GM23338 (cell line): ENCODE results near the gene FILIP1L. TPM values are rescaled to one million over a fixed set of nuclear protein-coding genes. Genes with fewer than 3 reads are reported as not detected.

ENCODE experiments used
- ATAC-seq: fragments of 200-7000 bp; cut with Tn5 transposase; 3 replicates; pipeline ENCODE4 v1.9.1; 2020
- DNase-seq: peaks from one replicate; pipeline ENCODE4 v3.0.0-alpha.2; 2015; ENCODE audit warnings: low spot score
- H2AFZ ChIP-seq: fragments of 200-600 bp; sonication (generic); 2 replicates; pipeline ENCODE4 v1.8.0; 2016; ENCODE audit warnings: antibody characterized with exemption, mild to moderate bottlenecking, moderate library complexity
- H3F3A ChIP-seq: fragments of 200-600 bp; sonication (generic); replicated peaks from 2 replicates; pipeline ENCODE4 v1.8.0; 2017; ENCODE audit warnings: antibody characterized with exemption, mixed run types, low read depth
- H3K27ac ChIP-seq: fragments of 200-600 bp; sonication (generic); 2 replicates; pipeline ENCODE4 v1.6.1; 2016; ENCODE audit warnings: low read depth
- H3K27me3 ChIP-seq: fragments of 200-600 bp; sonication (generic); 2 replicates; pipeline ENCODE4 v1.8.0; 2016; ENCODE audit warnings: mild to moderate bottlenecking, mixed run types, moderate library complexity; ENCODE audit not compliant: insufficient read depth
- H3K36me3 ChIP-seq: fragments of 200-600 bp; sonication (generic); 2 replicates; pipeline ENCODE4 v1.8.0; 2016; ENCODE audit warnings: mild to moderate bottlenecking; ENCODE audit not compliant: insufficient read depth
- H3K4me1 ChIP-seq: fragments of 200-600 bp; sonication (generic); 2 replicates; pipeline ENCODE4 v1.8.0; 2016; ENCODE audit warnings: mild to moderate bottlenecking, moderate library complexity; ENCODE audit not compliant: insufficient read depth
- H3K4me2 ChIP-seq: fragments of 200-600 bp; sonication (generic); 2 replicates; pipeline ENCODE4 v1.7.1; 2017; ENCODE audit warnings: mixed run types
- H3K4me3 ChIP-seq: fragments of 200-600 bp; sonication (generic); 2 replicates; pipeline ENCODE4 v1.6.1; 2016; ENCODE audit warnings: mixed run types
- H3K79me2 ChIP-seq: fragments of 200-600 bp; sonication (generic); replicated peaks from 2 replicates; pipeline ENCODE4 v1.8.0; 2017; ENCODE audit warnings: mild to moderate bottlenecking; ENCODE audit not compliant: insufficient read depth
- H3K9me2 ChIP-seq: fragments of 200-600 bp; sonication (generic); 2 replicates; pipeline ENCODE4 v1.8.0; 2017; ENCODE audit not compliant: insufficient read depth
- H4K20me1 ChIP-seq: fragments of 200-600 bp; sonication (generic); replicated peaks from 2 replicates; pipeline ENCODE4 v1.8.0; 2017; ENCODE audit warnings: mild to moderate bottlenecking; ENCODE audit not compliant: insufficient read depth
- H3K27ac Mint-ChIP-seq: 2 replicates; pipeline ENCODE4 v1.8.0; 2020; ENCODE audit warnings: inconsistent platforms, mild to moderate bottlenecking, moderate library complexity, mixed read lengths
- H3K27me3 Mint-ChIP-seq: 3 replicates; pipeline ENCODE4 v1.8.0; 2022; ENCODE audit warnings: low read depth, mild to moderate bottlenecking, moderate library complexity, mixed read lengths, inconsistent platforms; ENCODE audit not compliant: insufficient read depth, poor library complexity
- H3K36me3 Mint-ChIP-seq: 3 replicates; pipeline ENCODE4 v1.8.0; 2021; ENCODE audit warnings: low read depth, mild to moderate bottlenecking, inconsistent platforms, moderate library complexity, mixed read lengths
- H3K4me1 Mint-ChIP-seq: 3 replicates; pipeline ENCODE4 v1.8.0; 2020; ENCODE audit warnings: mild to moderate bottlenecking, inconsistent platforms, mixed read lengths
- H3K4me3 Mint-ChIP-seq: 3 replicates; pipeline ENCODE4 v1.8.0; 2021; ENCODE audit warnings: moderate library complexity, mild to moderate bottlenecking, inconsistent platforms, mixed read lengths
- H3K9me3 Mint-ChIP-seq: 3 replicates; pipeline ENCODE4 v1.8.0; 2020; ENCODE audit warnings: moderate library complexity, mild to moderate bottlenecking, inconsistent platforms, mixed read lengths
- CREB1 ChIP-seq: fragments of 250-450 bp; sonication (Bioruptor Pico); IDR thresholded peaks from 2 replicates; pipeline ENCODE4 v1.5.0; 2020; ENCODE audit warnings: low read depth, mild to moderate bottlenecking, moderate library complexity
- EZH2phosphoT487 ChIP-seq: fragments of 200-600 bp; sonication (generic); IDR thresholded peaks from one replicate; pipeline ENCODE4 v1.8.1; 2018; ENCODE audit warnings: antibody characterized with exemption; ENCODE audit not compliant: unreplicated experiment
- JUNB ChIP-seq: IDR thresholded peaks from one replicate; pipeline ENCODE4 v1.6.1; 2016; ENCODE audit warnings: antibody characterized with exemption; ENCODE audit not compliant: unreplicated experiment
- STAT1 ChIP-seq: IDR thresholded peaks from one replicate; pipeline ENCODE4 v1.6.1; 2016; ENCODE audit warnings: antibody characterized with exemption; ENCODE audit not compliant: unreplicated experiment
- ZNF114 ChIP-seq: fragments of 250-450 bp; sonication (Bioruptor Pico); IDR thresholded peaks from 2 replicates; pipeline ENCODE4 v1.5.0; 2020; ENCODE audit warnings: mild to moderate bottlenecking, moderate library complexity
- polyA plus RNA-seq: library from polyadenylated mRNA; unstranded; fragments of >200 nt; fragmentation: Nextera tagmentation; extraction: Ambion mirVana; gene quantifications from 2 replicates; pipeline ENCODE4 v1.2.1, GENCODE V29; 2016
- total RNA-seq: library from RNA; depleted of rRNA; stranded (reverse); fragments of >200 nt; shearing (Covaris generic); gene quantifications from 2 replicates; pipeline ENCODE4 v1.2.3, GENCODE V29; 2014
- TF ChIP-seq, protein P1 (sequence below): IDR thresholded peaks from 2 replicates; pipeline ENCODE4 v1.6.1; 2016; ENCODE audit warnings: antibody characterized with exemption
- TF ChIP-seq, protein P2 (sequence below): IDR thresholded peaks from one replicate; pipeline ENCODE4 v1.6.1; 2018; ENCODE audit warnings: antibody characterized with exemption; ENCODE audit not compliant: unreplicated experiment
- TF ChIP-seq, protein P3 (sequence below), 2 experiments: fragments of 200-600 bp in 1 of 2; sonication (generic) in 1 of 2; conservative IDR thresholded peaks; 2 replicates each; pipeline versions ENCODE4 v1.5.1 to v1.6.1; 2016 to 2017; ENCODE audit warnings: antibody characterized with exemption in 2 of 2, low read depth in 2 of 2, mild to moderate bottlenecking in 2 of 2, moderate library complexity in 1 of 2
- TF ChIP-seq, protein P4 (sequence below): fragments of 250-450 bp; sonication (Bioruptor Pico); IDR thresholded peaks from 2 replicates; pipeline ENCODE4 v1.5.0; 2020; ENCODE audit warnings: mild to moderate bottlenecking, moderate library complexity

Gene FILIP1L
- total and polyA plus RNA-seq, 2 experiments from 2014 or later = 1.6 TPM; not detected in 1

DNA sequence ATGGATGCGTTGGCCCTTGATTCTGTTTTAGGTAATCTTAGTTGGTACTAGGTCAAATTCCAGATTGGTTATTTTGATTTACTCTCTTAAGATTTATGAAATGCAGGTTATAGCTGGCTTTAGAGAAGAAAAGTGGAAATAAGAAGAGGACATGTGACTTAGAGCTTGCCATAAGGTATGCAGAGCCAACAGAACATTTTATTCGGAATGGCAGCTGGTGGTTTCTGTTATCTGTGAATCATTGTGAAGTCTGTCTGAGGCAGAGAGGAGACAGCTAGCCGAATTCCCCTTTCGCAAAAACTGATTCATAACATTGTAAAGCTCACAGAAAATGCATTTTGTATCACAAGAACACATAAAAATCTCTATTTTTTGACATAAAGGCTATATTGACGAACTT, 82.1 kb downstream of the FILIP1L start:
- DNase-seq (no peak), ATAC-seq (no peak; the same call in 2 of the 3 replicates)
- Histone ChIP-seq H3K4me1 (no peaks in the 10 kb centered on the region), H3K9me2 (no peaks in the 10 kb centered on the region), H4K20me1 (no peaks in the 10 kb centered on the region), H3K79me2 (no peaks in the 10 kb centered on the region), H3K4me3 (no peak overlapping the region), H3K27ac (no peak overlapping the region), H3F3A (no peaks in the 10 kb centered on the region), H2AFZ (no peak overlapping the region), H3K4me2 (no peak overlapping the region), H3K27me3 (no peaks in the 10 kb centered on the region), H3K36me3 (no peaks in the 10 kb centered on the region)
- TF ChIP-seq CREB1 (CRISPR knock-in tag) (no peak), EZH2phosphoT487 (no peak), ZNF114 (CRISPR knock-in tag) (no peak), JUNB (no peak), STAT1 (no peak)
- TF ChIP-seq, protein P1, sequence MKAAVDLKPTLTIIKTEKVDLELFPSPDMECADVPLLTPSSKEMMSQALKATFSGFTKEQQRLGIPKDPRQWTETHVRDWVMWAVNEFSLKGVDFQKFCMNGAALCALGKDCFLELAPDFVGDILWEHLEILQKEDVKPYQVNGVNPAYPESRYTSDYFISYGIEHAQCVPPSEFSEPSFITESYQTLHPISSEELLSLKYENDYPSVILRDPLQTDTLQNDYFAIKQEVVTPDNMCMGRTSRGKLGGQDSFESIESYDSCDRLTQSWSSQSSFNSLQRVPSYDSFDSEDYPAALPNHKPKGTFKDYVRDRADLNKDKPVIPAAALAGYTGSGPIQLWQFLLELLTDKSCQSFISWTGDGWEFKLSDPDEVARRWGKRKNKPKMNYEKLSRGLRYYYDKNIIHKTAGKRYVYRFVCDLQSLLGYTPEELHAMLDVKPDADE = no peak
- TF ChIP-seq, protein P2, sequence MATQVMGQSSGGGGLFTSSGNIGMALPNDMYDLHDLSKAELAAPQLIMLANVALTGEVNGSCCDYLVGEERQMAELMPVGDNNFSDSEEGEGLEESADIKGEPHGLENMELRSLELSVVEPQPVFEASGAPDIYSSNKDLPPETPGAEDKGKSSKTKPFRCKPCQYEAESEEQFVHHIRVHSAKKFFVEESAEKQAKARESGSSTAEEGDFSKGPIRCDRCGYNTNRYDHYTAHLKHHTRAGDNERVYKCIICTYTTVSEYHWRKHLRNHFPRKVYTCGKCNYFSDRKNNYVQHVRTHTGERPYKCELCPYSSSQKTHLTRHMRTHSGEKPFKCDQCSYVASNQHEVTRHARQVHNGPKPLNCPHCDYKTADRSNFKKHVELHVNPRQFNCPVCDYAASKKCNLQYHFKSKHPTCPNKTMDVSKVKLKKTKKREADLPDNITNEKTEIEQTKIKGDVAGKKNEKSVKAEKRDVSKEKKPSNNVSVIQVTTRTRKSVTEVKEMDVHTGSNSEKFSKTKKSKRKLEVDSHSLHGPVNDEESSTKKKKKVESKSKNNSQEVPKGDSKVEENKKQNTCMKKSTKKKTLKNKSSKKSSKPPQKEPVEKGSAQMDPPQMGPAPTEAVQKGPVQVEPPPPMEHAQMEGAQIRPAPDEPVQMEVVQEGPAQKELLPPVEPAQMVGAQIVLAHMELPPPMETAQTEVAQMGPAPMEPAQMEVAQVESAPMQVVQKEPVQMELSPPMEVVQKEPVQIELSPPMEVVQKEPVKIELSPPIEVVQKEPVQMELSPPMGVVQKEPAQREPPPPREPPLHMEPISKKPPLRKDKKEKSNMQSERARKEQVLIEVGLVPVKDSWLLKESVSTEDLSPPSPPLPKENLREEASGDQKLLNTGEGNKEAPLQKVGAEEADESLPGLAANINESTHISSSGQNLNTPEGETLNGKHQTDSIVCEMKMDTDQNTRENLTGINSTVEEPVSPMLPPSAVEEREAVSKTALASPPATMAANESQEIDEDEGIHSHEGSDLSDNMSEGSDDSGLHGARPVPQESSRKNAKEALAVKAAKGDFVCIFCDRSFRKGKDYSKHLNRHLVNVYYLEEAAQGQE = no peak
- TF ChIP-seq, protein P3, sequence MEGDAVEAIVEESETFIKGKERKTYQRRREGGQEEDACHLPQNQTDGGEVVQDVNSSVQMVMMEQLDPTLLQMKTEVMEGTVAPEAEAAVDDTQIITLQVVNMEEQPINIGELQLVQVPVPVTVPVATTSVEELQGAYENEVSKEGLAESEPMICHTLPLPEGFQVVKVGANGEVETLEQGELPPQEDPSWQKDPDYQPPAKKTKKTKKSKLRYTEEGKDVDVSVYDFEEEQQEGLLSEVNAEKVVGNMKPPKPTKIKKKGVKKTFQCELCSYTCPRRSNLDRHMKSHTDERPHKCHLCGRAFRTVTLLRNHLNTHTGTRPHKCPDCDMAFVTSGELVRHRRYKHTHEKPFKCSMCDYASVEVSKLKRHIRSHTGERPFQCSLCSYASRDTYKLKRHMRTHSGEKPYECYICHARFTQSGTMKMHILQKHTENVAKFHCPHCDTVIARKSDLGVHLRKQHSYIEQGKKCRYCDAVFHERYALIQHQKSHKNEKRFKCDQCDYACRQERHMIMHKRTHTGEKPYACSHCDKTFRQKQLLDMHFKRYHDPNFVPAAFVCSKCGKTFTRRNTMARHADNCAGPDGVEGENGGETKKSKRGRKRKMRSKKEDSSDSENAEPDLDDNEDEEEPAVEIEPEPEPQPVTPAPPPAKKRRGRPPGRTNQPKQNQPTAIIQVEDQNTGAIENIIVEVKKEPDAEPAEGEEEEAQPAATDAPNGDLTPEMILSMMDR (conservative IDR thresholded peaks at IDR 0.05; ENCODE audit: low read depth in 2 of 2) = no peak
- TF ChIP-seq, protein P4, sequence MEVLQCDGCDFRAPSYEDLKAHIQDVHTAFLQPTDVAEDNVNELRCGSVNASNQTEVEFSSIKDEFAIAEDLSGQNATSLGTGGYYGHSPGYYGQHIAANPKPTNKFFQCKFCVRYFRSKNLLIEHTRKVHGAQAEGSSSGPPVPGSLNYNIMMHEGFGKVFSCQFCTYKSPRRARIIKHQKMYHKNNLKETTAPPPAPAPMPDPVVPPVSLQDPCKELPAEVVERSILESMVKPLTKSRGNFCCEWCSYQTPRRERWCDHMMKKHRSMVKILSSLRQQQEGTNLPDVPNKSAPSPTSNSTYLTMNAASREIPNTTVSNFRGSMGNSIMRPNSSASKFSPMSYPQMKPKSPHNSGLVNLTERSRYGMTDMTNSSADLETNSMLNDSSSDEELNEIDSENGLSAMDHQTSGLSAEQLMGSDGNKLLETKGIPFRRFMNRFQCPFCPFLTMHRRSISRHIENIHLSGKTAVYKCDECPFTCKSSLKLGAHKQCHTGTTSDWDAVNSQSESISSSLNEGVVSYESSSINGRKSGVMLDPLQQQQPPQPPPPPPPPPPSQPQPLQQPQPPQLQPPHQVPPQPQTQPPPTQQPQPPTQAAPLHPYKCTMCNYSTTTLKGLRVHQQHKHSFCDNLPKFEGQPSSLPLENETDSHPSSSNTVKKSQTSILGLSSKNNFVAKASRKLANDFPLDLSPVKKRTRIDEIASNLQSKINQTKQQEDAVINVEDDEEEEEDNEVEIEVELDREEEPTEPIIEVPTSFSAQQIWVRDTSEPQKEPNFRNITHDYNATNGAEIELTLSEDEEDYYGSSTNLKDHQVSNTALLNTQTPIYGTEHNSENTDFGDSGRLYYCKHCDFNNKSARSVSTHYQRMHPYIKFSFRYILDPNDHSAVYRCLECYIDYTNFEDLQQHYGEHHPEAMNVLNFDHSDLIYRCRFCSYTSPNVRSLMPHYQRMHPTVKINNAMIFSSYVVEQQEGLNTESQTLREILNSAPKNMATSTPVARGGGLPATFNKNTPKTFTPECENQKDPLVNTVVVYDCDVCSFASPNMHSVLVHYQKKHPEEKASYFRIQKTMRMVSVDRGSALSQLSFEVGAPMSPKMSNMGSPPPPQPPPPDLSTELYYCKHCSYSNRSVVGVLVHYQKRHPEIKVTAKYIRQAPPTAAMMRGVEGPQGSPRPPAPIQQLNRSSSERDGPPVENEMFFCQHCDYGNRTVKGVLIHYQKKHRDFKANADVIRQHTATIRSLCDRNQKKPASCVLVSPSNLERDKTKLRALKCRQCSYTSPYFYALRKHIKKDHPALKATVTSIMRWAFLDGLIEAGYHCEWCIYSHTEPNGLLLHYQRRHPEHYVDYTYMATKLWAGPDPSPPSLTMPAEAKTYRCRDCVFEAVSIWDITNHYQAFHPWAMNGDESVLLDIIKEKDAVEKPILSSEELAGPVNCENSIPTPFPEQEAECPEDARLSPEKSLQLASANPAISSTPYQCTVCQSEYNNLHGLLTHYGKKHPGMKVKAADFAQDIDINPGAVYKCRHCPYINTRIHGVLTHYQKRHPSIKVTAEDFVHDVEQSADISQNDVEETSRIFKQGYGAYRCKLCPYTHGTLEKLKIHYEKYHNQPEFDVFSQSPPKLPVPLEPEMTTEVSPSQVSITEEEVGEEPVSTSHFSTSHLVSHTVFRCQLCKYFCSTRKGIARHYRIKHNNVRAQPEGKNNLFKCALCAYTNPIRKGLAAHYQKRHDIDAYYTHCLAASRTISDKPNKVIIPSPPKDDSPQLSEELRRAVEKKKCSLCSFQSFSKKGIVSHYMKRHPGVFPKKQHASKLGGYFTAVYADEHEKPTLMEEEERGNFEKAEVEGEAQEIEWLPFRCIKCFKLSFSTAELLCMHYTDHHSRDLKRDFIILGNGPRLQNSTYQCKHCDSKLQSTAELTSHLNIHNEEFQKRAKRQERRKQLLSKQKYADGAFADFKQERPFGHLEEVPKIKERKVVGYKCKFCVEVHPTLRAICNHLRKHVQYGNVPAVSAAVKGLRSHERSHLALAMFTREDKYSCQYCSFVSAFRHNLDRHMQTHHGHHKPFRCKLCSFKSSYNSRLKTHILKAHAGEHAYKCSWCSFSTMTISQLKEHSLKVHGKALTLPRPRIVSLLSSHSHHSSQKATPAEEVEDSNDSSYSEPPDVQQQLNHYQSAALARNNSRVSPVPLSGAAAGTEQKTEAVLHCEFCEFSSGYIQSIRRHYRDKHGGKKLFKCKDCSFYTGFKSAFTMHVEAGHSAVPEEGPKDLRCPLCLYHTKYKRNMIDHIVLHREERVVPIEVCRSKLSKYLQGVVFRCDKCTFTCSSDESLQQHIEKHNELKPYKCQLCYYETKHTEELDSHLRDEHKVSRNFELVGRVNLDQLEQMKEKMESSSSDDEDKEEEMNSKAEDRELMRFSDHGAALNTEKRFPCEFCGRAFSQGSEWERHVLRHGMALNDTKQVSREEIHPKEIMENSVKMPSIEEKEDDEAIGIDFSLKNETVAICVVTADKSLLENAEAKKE (CRISPR knock-in tag) = no peak
- no peaks in the 10 kb centered on the region for H3K36me3 Mint-ChIP-seq
- peaks cover 15% of the 10 kb centered on the region; the same call in 2 of the 3 replicates for H3K4me1 Mint-ChIP-seq
- no peaks in the 10 kb centered on the region for H3K27me3 Mint-ChIP-seq
- no peaks in the 10 kb centered on the region for H3K9me3 Mint-ChIP-seq
- H3K27ac Mint-ChIP-seq = no peak overlapping the region
- no peak overlapping the region for H3K4me3 Mint-ChIP-seq
